GM12873 (cell line): ENCODE results near the gene ASB1.

Source experiments
- CTCF ChIP-seq: IDR thresholded peaks from 2 replicates; pipeline ENCODE4 v1.5.1; 2012; ENCODE audit warnings: low read depth, mild to moderate bottlenecking, moderate library complexity, low read length, control low read depth; ENCODE audit not compliant: insufficient read depth; ENCODE audit errors: missing control alignments

Gene ASB1

GRCh38 chr2:238382381-238382781 lies 44.3 kb upstream of the ASB1 start:
- no peak for TF ChIP-seq CTCF

GRCh38 chr2:238383135-238383534 lies 43.6 kb upstream of the ASB1 start:
- TF ChIP-seq CTCF = no peak

GRCh38 chr2:238383743-238384380 lies 42.9 kb upstream of the ASB1 start:
- TF ChIP-seq CTCF = no peak

GRCh38 chr2:238387332-238387731 lies 39.4 kb upstream of the ASB1 start:
- TF ChIP-seq CTCF = no peak

GRCh38 chr2:238388794-238389193 lies 37.9 kb upstream of the ASB1 start:
- no peak for TF ChIP-seq CTCF

GRCh38 chr2:238389988-238390589 lies 36.6 kb upstream of the ASB1 start:
- TF ChIP-seq CTCF = no peak

GRCh38 chr2:238391042-238391689 lies 35.6 kb upstream of the ASB1 start:
- TF ChIP-seq CTCF = no peak
